ENCODE results near the gene CNIH4.

- TF ChIP-seq POLR2A (IDR thresholded peaks at IDR 0.05; ENCODE audit: low read length), result no peak
- TF ChIP-seq GATA1 (IDR thresholded peaks at IDR 0.05; ENCODE audit: low read depth, low read length), result no peak
These were observed 17.1 kb upstream of the CNIH4 start for GRCh38 chr1:224339442-224340033.

All from erythroblast (primary cell).